ENCODE results near the gene DDI1. TPM values are rescaled to one million over a fixed set of nuclear protein-coding genes. Genes with fewer than 3 reads are reported as not detected.

Gene DDI1
- total and polyA plus RNA-seq, 2 donors (not counting 1 experiment from before 2014, with no cell fraction given): not detected

DNA sequence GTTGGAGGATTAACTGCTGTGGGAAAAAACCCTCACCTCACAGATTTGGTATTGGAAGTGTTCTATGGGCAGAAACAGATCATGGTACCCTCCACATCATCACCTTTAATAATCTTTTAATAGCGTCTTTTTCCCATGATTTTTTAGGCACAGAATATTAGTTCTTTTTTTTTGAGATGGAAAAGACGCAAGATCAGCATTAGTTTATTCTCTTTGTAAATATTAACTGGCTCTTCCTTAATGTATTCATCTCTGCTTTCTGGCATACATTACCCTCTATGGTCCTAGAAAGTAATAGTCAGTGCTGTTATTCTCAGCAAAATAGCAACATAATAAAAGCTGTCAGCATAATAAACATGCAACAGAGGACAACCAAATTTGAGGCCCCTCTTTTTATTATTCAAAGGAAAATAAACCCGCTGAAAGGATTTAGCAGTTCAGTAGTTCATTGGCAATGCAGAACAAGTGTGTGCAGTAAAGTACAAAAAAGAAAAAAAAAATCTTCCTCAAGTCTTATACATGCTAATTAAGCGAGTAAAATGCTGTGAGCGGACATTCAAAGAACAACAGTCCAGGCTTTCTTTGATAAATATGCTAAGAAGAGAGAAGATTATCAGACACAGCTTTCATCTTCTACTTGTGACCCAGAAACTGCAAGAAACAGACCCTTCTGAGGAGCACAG, 37.5 kb upstream of the DDI1 start:
- H2AFZ ChIP-seq (ENCODE audit: insufficient read depth, low read depth, low read length, poor library complexity, severe bottlenecking): no peak overlapping the region
- H3K27ac ChIP-seq (ENCODE audit: low read length in 2 of 2): no peak overlapping the region
- 60% methylated on average over 1 of the region's 5 CpGs for WGBS (ENCODE audit: insufficient coverage)
- POLR2A ChIA-PET: no interaction called here
- no peaks in the 10 kb centered on the region for H3K4me1 ChIP-seq (ENCODE audit: control insufficient read depth in 2 of 2, insufficient read depth in 2 of 2, low read length in 2 of 2)
- Mint-ChIP-seq H3K27ac (no peak overlapping the region), H3K9me3 (ENCODE audit: insufficient read depth) (no peaks in the 10 kb centered on the region), H3K4me3 (no peak overlapping the region), H3K27me3 (no peaks in the 10 kb centered on the region), H3K4me1 (no peaks in the 10 kb centered on the region)
- CTCF ChIA-PET: no interaction called here
- no peak overlapping the region for H3K4me2 ChIP-seq (replicated peaks; ENCODE audit: low read depth, low read length, poor library complexity, severe bottlenecking)
- no peaks in the 10 kb centered on the region for H3K79me2 ChIP-seq (ENCODE audit: control insufficient read depth, insufficient read depth, low read length)
- no peaks in the 10 kb centered on the region for H4K20me1 ChIP-seq (ENCODE audit: control insufficient read depth, insufficient read depth, low read length, poor library complexity, severe bottlenecking)
- no peak overlapping the region for H3K9ac ChIP-seq (ENCODE audit: low read length)
- TF ChIP-seq, protein P1, sequence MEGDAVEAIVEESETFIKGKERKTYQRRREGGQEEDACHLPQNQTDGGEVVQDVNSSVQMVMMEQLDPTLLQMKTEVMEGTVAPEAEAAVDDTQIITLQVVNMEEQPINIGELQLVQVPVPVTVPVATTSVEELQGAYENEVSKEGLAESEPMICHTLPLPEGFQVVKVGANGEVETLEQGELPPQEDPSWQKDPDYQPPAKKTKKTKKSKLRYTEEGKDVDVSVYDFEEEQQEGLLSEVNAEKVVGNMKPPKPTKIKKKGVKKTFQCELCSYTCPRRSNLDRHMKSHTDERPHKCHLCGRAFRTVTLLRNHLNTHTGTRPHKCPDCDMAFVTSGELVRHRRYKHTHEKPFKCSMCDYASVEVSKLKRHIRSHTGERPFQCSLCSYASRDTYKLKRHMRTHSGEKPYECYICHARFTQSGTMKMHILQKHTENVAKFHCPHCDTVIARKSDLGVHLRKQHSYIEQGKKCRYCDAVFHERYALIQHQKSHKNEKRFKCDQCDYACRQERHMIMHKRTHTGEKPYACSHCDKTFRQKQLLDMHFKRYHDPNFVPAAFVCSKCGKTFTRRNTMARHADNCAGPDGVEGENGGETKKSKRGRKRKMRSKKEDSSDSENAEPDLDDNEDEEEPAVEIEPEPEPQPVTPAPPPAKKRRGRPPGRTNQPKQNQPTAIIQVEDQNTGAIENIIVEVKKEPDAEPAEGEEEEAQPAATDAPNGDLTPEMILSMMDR (IDR thresholded peaks at IDR 0.05): no peak
- TF ChIP-seq EZH2 (IDR thresholded peaks at IDR 0.05; ENCODE audit: borderline replicate concordance, insufficient read depth, low read depth, low read length, poor library complexity, severe bottlenecking): no peak
- no peak overlapping the region for H3K4me3 ChIP-seq (ENCODE audit: control extremely low read depth in 1 of 5, extremely low read depth in 1 of 5, insufficient read depth in 1 of 5, low read depth in 2 of 5, low read length in 4 of 5)
- no peaks in the 10 kb centered on the region for H3K9me3 ChIP-seq (ENCODE audit: control extremely low read depth in 1 of 3, control insufficient read depth in 2 of 3, insufficient read depth in 1 of 3, low read length in 2 of 3)
- H3K27me3 ChIP-seq (replicated peaks in 1 of 4; ENCODE audit: control extremely low read depth in 1 of 4, control insufficient read depth in 3 of 4, insufficient read depth in 4 of 4, low read length in 3 of 4): no peaks in the 10 kb centered on the region
- no peak for DNase-seq
- intact Hi-C loops (cut with micrococcal nuclease): no loop called here
- no peaks in the 10 kb centered on the region for H3K36me3 ChIP-seq (replicated peaks in 1 of 2; ENCODE audit: control extremely low read depth in 1 of 2, control insufficient read depth in 1 of 2, extremely low read depth in 1 of 2, insufficient read depth in 2 of 2, low read length in 1 of 2)
- ATAC-seq (ENCODE audit: low read depth): no peak

DNA sequence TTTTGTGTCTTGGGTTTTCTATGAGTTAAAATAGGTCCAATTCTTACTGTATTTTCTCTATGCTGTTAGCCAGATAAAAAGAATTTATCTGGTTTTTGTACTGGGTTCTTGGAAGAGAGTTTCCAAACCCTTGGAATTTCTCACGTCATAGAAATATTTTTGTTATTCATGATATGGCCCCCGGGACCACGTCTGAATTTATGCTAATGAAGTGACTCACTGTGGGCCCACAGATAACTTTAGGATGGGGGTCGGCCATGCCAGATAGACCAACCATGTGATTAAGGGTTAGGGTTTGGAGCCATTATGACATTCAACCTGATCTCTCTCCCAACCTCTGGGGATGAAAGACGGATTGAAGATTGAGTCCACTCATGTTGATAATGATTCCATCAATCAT, 35.6 kb upstream of the DDI1 start:
- Histone ChIP-seq H3K4me2 (replicated peaks; ENCODE audit: low read depth, low read length, poor library complexity, severe bottlenecking) (no peak overlapping the region), H4K20me1 (ENCODE audit: control insufficient read depth, insufficient read depth, low read length, poor library complexity, severe bottlenecking) (no peaks in the 10 kb centered on the region), H3K9ac (ENCODE audit: low read length) (no peak overlapping the region), H3K27ac (ENCODE audit: low read length in 2 of 2) (no peak overlapping the region), H3K9me3 (ENCODE audit: control extremely low read depth in 1 of 3, control insufficient read depth in 2 of 3, insufficient read depth in 1 of 3, low read length in 2 of 3) (no peaks in the 10 kb centered on the region), H3K27me3 (replicated peaks in 1 of 4; ENCODE audit: control extremely low read depth in 1 of 4, control insufficient read depth in 3 of 4, insufficient read depth in 4 of 4, low read length in 3 of 4) (no peaks in the 10 kb centered on the region), H2AFZ (ENCODE audit: insufficient read depth, low read depth, low read length, poor library complexity, severe bottlenecking) (no peak overlapping the region), H3K4me1 (ENCODE audit: control insufficient read depth in 2 of 2, insufficient read depth in 2 of 2, low read length in 2 of 2) (no peaks in the 10 kb centered on the region), H3K36me3 (replicated peaks in 1 of 2; ENCODE audit: control extremely low read depth in 1 of 2, control insufficient read depth in 1 of 2, extremely low read depth in 1 of 2, insufficient read depth in 2 of 2, low read length in 1 of 2) (no peaks in the 10 kb centered on the region), H3K79me2 (ENCODE audit: control insufficient read depth, insufficient read depth, low read length) (no peaks in the 10 kb centered on the region), H3K4me3 (ENCODE audit: control extremely low read depth in 1 of 5, extremely low read depth in 1 of 5, insufficient read depth in 1 of 5, low read depth in 2 of 5, low read length in 4 of 5) (no peak overlapping the region)
- WGBS (ENCODE audit: insufficient coverage): 77% methylated on average over 3 of the region's 5 CpGs
- Mint-ChIP-seq H3K9me3 (ENCODE audit: insufficient read depth) (no peaks in the 10 kb centered on the region), H3K4me3 (no peak overlapping the region), H3K27ac (no peak overlapping the region), H3K4me1 (no peaks in the 10 kb centered on the region), H3K27me3 (no peaks in the 10 kb centered on the region)
- POLR2A ChIA-PET: no interaction called here
- TF ChIP-seq, protein P1 (IDR thresholded peaks at IDR 0.05): no peak
- no peak for TF ChIP-seq EZH2 (IDR thresholded peaks at IDR 0.05; ENCODE audit: borderline replicate concordance, insufficient read depth, low read depth, low read length, poor library complexity, severe bottlenecking)
- CTCF ChIA-PET: no interaction called here
- intact Hi-C loops (cut with micrococcal nuclease): no loop called here
- DNase-seq: no peak
- no peak for ATAC-seq (ENCODE audit: low read depth)
